ENCODE data around the gene FILIP1L.

DNA sequence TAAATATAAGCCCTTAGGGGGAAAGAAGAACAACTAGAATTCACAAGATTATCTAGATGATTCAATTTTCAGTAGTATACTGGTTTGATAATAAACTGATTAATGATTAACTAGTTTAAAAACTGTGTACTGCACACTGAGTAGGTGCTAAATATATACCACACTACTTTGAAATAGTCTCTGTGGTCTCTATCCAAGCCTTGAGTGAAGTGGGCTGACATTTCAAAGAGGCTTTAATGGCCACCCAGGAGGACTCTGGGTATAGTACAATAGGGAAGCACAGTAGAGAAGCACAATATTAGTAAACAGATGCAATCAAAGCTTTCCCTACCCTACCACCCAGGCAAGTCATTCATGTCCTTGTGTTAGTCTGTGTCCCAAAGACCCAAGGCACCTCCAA is 46.7 kb downstream of the FILIP1L start:
- TF ChIP-seq, protein P1, sequence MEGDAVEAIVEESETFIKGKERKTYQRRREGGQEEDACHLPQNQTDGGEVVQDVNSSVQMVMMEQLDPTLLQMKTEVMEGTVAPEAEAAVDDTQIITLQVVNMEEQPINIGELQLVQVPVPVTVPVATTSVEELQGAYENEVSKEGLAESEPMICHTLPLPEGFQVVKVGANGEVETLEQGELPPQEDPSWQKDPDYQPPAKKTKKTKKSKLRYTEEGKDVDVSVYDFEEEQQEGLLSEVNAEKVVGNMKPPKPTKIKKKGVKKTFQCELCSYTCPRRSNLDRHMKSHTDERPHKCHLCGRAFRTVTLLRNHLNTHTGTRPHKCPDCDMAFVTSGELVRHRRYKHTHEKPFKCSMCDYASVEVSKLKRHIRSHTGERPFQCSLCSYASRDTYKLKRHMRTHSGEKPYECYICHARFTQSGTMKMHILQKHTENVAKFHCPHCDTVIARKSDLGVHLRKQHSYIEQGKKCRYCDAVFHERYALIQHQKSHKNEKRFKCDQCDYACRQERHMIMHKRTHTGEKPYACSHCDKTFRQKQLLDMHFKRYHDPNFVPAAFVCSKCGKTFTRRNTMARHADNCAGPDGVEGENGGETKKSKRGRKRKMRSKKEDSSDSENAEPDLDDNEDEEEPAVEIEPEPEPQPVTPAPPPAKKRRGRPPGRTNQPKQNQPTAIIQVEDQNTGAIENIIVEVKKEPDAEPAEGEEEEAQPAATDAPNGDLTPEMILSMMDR (IDR thresholded peaks at IDR 0.05 in 2 of 3, conservative IDR thresholded peaks at IDR 0.05 in 1 of 3; ENCODE audit: borderline replicate concordance in 1 of 3, insufficient read depth in 1 of 3, low read depth in 2 of 3, low read length in 2 of 3), result no peak
- TF ChIP-seq YY1 (IDR thresholded peaks at IDR 0.05; ENCODE audit: extremely low read depth, insufficient replicate concordance, low read depth, low read length) (no peak), POLR2A (IDR thresholded peaks at IDR 0.05; ENCODE audit: borderline replicate concordance, extremely low read depth, insufficient read depth, insufficient read length) (no peak), SRF (IDR thresholded peaks at IDR 0.05; ENCODE audit: low read depth) (no peak), EZH2 (IDR thresholded peaks at IDR 0.05) (no peak)

Measured in HCT116 (cell line).